DMS53 (cell line): Measurements from ENCODE around the gene C10orf143.
"Not testable (repeated sequence)": the region's sequence is repeated elsewhere in the genome, so short reads cannot be mapped to it uniquely, and the experiment has no call there.

Experiments used
- DNase-seq: peaks from one replicate; lab custom pipeline; 2025; lab: John Stamatoyannopoulos, UW

C10orf143 gene

DNA sequence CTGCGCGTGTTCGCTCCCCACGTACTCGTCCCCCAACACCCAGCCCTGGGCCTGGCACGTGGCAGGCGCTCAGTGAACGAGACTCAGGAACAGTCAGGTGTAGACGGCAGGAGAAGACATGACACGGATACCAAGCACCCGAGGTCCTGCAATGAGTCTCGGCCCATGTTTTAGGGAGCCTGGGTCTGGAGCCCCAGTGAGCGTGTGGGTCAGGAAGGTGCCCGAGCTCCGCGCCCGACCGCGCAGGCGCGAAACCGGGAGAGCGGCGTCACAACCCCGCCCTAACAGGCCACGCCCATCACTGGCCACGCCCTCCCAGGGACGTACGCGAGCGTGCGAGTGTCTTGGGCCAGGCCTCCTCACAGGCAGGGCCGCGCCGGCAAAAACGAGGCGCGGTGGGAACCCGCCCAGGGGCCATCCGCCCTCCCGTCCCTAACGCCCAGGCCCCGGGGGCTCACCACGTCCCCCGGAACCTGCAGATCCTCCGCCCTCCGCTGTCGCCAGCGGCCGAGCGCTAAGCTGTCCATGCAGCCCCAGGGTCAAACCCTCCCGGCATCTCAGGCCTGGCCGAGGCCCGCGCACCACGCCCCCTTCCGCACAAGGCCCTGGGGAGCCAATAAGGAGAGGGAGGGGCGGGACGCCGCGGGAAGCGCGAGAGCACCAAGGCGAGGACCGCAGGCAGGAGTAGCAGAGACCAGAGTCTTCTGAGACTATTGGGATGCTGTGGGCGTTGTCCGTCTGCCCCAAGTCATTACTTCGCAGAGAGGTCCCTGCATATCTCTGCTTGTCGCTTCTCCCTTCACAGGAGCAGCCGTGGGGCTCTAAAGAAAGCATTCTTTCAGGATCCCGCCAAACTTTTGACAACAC is at the start of gene C10orf143:
C10orf143 (minus strand) TSS at position 585 of the 867 bp plus-strand sequence; CDS start at position 527, 58 bp downstream.
- peak; percentile 97 for DNase-seq

DNA sequence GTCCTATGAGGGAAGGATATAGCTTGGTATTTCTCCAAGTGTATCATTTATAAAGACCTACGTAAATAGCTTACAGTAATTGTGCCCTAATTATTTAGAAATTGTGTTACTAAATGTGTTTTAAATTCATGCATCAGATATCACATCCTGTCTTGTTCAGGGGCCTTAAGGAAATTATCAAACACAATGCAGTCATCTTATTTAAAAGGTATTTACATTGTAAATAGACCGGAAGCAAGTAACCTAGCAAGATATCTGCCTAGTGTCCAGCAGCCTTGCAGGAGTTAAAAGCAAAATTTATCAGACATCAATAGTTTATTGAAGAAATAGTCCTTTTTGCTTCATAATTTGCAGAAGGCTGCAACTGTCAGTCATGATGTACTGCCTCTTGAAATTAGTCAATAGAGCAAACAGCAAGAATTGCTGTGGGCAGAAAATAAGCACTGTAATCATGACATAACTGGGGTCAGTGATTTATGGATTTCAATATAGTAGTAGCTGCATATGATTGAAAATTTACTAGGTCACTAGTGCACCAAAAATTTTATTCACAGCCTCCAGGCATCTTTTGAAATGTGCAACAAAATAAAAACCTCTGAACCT is 48.7 kb upstream of the C10orf143 start:
- DNase-seq: no peak

DNA sequence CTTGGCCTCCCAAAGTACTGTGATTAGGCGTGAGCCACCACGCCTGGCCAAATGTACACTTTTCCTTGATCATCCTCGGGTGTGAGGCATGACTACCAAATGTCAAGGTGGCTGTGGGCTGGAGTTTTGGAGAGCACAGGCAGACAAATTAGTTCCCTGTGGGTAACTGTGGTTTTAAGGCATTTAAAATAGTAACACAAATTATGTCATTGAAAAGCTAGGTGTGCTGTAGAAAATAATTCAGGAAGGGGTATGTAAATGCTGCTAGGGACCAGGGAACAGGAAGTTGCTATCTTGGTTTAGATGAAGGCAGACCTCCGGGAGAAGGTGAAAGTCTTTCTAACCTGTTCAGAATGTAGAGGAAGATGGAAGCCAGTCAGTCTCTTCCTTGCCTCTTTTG is 35.4 kb upstream of the C10orf143 start:
- no peak for DNase-seq

DNA sequence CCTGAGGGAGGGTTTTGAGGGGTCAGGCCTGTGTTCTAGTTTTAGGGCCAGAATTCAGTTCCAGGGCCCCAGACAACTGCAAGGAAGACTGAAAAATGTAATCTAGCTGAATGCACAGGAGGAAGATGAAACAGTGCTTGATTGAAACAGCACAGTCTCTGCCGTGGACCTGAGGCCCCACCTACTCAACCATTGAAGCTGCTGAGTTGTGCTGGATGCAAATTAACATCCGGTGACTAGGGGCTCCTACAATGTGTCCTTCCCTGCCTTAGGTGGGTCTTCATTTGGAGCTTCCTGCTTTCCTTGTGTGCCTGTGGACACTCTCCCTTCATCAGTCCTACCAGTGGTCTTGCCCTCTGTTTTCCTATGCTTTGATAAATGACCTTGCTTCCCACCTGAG is 31.2 kb upstream of the C10orf143 start:
- no peak for DNase-seq

DNA sequence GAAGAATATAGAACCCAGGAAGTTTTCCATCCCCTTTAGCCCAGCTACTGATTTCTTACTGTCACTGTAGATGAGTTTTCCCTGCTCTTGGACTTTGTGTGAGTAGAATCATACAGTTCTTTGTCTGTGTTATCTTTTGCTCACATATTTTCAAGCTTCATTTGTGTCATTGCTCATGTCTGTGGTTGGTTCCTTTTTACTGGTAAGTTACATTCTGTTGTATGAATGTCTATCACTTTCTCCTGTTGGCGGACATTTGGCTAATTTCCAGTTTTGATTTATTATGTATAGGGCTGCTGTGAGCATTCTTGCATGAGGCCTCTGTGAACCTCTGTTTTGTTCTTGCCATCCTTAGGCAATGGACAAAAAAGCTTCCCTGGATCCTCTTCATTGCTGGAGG is 30.8 kb upstream of the C10orf143 start:
- no peak for DNase-seq

DNA sequence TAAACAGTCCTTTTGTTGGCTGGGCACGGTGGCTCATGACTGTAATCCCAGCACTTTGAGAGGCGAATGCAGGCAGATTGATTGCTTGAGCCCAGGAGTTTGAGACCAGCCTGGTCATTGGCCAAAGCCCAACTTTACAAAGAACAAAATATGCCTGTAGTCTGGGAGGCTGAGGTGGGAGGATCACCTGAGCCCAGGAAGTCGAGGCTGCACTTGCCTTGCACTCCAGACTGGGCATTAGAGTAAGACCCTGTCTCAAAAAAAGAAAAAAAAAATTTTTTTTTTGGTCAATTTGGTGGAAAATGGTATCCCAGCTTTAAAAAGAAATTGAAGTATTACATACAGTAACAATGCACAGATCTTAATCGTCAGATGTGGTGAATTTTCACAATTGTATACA is 30.4 kb upstream of the C10orf143 start:
- DNase-seq: no peak

DNA sequence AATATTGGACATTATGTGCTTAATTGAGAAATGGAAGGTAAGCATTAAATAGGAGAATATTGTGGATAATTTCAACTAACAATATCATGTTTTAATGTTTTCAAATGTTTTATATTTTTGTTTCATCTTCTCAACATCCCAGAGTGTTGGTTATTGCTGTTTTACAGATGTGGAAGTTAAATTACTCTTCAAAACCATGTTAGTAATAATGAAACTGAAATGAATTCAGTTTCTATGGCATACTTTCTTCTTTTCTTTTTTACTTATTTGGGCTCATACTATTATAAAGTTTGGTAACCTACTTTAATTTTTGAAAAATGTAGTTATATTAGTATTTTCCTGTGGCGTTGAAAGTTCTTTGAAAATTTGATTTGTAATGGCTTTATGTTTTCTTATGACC is 29.8 kb upstream of the C10orf143 start:
- no peak for DNase-seq

DNA sequence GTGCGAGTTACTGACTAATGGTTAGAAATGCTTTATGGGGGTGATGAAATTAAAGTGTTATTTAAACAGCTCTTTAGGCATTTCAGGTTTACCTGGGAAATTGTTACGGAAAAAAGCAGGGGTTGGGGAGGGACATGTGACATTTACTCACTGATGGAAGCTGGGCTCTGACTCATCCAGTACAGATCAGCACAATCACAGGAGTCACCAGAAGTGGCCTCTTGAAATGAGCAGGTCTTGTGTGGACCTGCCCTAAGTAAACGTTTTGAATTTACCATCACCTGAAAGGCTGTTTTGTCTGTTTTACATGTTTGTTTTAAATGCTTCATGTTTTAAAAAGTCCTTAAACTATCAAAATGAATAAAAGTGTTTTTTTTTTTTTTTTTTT is 27.8 kb upstream of the C10orf143 start:
- DNase-seq: peak; percentile 97

DNA sequence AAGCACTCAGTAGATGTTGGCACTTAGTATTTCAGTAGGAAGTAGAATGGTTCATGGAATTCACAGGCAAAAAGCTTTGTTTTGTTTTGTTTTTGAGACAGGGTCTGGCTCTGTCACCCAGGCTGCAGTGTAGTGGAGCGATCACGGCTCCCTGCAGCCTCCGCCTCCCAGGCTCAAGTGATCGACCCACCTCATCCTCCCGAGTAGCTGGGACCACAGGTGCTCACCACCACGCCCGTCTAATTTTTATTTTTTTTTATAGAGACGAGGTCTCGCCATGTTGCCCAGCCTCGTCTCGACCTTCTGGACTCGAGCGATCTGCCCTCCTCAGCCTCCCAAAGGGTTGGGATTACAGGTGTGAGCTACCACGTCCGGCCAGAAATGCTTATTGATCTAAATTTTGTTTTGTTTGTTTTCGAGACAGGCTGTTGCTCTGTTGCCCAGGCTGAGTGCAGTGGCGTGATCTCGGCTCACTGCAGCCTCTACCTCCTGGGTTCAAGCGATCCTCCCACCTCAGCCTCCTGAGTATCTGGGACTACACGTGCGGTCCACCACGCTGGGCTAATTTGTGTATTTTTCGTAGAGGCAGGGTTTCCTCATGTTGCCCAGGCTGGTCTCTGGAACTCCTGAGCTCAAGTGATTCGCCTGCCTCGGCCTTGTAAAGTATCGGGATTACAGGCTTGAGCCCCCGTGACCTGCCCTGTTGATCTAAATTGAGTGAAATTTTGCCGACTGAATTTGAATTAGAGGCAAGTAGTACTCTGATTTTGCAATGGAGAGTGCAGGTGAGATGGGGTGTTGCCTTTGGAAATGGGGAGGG is 27.2 kb upstream of the C10orf143 start:
- DNase-seq: no peak

DNA sequence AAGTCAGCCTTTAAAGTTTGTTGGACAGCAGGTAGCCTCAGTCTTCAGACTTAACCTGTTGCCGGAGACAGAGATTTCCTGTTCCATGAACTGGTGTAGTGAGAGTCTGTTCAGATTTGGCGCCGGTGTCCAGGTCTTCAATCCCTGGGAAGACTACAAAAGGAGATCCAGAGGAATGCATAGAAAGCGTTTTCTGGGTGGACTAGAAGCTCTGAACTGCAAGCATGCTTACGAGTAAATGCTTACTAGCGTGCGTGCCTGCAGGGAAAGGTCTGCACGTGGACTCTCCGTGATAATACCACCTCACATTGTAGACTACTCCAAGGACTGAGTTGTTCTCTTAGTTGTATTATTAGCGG is 26.4 kb upstream of the C10orf143 start:
- peak; percentile 74 for DNase-seq

DNA sequence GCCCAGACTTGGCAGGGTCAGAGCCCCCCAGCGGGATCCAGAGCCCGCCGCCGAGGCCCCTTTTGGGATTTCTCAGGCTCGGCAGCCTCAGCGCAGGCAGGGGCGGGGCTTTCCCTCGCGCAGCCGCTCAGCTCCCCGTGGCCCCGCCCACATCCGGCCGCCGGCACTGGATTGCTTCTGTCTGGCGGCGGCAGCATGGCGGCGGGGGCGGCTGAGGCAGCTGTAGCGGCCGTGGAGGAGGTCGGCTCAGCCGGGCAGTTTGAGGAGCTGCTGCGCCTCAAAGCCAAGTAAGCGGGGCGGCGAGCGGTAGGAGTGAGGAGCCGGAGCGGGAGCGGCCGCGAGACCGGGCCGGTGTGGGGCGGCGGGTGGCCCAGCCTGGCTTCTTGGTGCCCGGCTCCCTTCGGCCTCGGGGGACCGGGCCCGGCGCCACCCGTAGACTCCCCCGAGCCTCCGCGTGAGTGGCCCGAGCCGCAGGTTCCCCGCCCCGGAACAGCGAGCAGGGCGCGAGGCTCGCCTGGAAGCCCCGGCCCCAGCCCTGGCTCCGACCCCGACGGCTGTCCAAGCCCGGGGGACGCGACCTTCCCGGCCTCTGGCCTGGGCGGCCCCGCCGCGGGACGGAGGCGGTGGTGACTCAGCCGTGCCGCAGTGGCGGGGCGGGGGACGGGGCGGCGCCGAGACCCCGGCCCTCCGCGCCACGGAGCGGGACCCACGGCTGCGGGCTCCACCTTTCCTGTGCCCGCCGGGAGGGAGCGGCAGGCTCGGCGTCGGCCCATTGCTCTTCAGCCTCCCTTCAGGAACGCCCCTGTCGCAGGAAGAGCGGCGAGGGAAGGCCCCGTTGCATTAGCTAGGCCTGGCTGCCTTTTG is 25.8 kb upstream of the C10orf143 start, which contains the start of gene GLRX3:
GLRX3 (plus strand) TSS at position 166 of the 864 bp plus-strand sequence; CDS start at position 196, 30 bp downstream.
- peak; percentile 90 for DNase-seq

DNA sequence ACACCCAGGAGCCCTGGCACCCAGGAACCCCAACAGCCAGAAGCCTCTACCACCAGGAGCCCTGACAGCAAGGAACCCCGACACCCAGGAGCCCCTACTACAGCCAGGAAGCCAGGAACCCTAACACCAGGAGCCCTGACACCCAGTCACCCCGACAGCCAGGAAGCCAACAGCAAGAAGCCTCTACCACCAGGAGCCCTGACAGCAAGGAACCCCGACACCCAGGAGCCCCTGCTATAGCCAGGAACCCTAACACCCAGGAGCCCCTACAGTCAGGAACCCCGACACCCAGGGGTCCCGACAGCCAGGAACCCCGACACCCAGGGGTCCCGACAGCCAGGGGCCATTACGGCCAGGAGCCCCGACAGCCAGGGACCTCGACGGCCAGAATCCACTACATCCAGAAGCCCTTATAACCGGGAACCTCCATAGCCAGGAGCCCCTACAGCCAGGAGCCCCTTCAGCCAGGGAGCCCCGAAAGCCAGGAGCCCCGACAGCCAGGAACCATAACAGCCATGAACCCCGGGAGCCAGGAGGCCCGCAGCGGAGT is 25.1 kb upstream of the C10orf143 start:
- no peak for DNase-seq

DNA sequence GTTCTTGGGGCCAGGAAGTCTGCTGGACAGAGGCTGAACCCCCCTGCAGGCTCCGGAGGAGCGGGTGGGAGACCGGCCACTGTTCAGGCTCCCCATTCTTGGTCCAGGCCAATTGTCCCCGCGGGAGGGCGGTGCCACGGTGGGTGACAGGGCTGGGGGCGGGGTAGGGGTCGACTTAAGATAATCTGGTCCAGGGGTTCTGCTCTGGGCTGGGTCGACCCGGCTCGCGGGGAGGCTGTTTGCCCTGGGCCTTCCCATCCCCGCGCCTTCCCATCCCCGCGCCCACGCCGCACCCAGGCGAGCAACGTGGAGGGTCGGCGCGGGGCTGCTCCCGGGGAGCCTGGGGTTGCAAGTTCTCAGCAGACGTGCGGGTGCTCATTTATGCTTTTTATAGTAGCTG is 18.3 kb upstream of the C10orf143 start:
- DNase-seq: no peak

DNA sequence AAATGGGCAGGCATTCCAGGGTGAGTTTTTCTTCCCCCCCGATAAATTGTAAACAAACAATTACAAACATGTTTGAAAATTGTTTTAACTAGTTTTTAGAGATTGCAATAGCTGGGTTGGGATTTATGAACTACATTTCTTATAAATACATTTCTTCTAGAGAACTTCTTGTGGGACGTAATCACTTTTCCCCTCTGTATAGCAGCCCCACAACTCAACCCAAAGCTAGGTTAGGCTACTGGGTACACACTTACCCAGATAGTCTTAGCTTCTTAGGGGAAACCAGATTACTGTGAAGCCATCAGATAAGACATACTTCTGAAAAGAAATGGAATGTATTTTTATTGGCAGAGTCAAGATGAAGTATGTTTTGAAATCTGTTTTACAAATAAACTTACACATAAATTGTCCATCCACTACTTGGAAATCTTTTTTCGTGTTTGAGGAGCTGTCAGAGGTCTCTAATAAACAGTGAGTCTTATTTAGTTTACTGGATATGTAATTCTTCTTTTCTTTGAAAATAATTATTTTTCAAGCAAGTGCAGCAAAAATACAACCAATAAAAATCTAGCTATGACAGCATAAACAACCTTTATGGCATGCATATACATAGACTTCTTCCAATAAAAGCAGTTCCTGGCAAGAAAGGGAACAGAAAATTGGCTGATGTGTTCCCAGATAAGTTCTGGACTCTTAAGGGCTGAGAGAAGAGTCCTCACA is 17.6 kb upstream of the C10orf143 start:
- DNase-seq: no peak

DNA sequence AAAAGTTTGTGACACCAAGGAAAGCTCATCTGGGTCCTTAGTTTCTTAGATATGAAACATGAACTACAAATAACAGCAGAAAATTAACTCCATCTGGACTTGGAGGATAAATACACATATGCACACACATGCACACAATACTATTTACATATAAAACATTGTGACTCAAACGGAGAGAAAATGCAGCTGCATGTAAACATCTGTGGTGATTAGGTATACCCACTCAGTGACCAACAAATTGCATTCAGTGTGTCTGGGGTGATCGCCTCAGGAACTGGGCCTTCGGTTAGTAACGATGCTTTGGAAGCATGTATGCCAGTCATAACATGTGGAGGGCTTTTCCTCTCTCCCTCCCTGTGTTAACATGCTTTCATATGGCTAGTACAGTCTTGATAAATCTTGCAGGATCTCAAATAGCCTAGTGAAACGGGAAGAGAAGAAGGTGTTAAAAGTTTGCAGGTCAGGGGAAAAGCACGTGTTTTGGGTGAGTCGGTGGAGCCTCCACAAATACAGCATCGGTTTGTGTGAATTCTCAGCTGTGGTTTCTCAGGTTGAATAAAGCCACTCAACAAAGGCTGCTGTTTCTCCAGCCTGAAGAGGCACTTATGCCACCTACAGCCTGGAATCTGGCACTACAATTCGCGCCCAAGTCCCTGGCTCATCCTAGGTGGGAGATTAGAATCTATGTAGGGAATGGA is 16.9 kb upstream of the C10orf143 start:
- DNase-seq: peak; percentile 83

DNA sequence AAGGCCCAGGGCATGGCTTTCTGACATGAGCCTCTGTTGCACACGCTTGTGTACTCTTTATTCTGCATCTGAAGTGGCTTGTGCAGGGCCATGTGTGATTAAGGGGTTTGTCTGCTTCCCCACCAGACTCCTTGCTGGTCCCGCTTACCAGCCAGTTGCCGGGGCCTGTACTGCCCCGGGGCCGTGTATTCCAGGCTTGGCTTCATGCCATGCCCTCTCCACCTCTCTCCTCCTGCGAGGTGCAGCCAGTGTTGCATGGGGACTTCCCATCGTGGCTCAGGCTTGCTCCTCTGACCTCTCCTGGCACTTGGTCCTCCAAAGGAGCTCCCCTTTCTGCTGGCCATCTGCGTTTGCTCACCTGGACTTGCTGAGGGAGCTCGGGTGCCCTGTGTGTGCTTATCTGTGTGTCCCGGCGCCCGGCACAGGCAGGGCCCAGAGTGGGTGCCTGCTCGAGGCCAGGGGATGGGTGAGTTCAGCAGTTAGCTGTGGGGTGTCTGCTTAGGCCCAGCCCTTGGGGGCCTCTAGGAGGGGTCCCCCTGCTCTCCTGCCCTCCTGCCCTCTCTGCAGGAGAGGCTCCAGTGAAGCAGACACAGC is 11.0 kb upstream of the C10orf143 start:
- DNase-seq: peak; percentile 14

DNA sequence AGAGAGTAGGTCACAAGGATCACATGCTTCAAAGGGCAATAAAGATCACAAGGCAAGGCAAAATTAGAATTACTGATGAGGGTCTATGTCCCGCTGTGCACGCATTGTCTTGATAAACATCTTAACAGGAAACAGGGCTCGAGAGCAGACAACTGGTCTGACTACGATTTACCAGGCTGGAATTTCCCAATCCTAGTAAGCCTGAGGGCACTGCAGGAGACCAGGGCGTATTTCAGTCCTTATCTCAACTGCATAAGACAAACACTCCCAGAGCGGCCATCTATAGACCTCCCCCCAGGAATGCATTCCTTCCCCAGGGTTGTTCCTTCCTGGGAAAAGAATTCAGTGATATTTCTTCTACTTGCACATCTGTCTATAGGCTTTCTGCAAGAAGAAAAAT is 6.9 kb upstream of the C10orf143 start:
- not testable (repeated sequence) for DNase-seq

DNA sequence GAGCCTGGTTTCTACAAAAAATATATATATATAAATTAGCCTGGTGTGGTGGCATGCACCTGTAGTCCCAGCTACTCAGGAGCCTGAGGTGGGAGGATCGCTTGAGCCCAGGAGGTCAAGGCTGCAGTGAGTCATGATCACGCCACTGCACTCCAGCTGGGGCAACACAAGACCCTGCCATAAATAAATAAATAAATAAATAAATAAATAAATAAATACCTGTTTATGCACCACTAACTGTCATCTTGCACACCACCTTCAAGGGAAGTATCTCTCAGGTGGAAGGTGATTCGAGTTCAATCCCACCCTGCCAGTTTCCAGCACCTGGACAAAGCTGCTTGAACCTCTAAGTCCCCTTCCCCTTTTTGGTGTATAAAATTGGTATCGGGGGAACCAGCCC is 6.3 kb upstream of the C10orf143 start:
- not testable (repeated sequence) for DNase-seq

DNA sequence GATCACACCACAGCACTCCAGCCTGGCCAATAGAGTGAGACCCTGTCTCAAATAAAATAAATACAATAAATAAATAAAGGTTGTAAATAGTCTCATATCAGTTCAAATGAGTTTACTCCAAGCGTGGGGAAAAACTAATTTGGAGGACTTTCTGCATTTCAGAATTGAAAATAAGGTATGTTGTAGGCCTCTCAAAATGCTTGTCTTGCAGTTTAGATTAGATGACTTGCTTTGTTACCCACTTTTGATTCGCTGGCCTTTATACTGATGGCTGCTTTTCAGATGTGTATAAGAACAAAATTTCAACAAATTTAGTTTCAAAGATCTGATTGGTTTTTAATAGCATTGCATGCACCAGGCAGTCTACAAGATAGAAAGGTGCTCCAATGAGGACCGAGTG is 2.2 kb upstream of the C10orf143 start:
- no peak for DNase-seq

DNA sequence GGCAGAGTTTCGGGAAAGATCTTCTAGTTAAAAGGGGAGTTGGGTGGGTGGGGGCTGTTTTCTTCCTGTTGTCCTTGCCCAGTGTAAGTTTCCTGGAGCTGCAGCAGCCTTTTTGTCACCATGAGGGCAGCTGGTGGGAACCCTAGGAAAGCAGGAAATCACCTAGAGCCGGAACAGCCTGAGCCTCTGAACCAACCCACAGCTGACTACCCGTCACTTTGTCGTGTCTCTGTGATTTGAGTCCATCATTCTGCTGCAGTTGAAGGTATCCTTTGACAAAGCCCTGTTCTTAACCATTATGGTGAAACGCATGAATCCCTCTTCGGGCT is 1.2 kb upstream of the C10orf143 start:
- DNase-seq: no peak
